NCI-H774 (cell line): ENCODE results near the gene PYGB.

Experiments
- DNase-seq: peaks from one replicate; lab custom pipeline; 2025; lab: John Stamatoyannopoulos, UW

Gene PYGB

DNA sequence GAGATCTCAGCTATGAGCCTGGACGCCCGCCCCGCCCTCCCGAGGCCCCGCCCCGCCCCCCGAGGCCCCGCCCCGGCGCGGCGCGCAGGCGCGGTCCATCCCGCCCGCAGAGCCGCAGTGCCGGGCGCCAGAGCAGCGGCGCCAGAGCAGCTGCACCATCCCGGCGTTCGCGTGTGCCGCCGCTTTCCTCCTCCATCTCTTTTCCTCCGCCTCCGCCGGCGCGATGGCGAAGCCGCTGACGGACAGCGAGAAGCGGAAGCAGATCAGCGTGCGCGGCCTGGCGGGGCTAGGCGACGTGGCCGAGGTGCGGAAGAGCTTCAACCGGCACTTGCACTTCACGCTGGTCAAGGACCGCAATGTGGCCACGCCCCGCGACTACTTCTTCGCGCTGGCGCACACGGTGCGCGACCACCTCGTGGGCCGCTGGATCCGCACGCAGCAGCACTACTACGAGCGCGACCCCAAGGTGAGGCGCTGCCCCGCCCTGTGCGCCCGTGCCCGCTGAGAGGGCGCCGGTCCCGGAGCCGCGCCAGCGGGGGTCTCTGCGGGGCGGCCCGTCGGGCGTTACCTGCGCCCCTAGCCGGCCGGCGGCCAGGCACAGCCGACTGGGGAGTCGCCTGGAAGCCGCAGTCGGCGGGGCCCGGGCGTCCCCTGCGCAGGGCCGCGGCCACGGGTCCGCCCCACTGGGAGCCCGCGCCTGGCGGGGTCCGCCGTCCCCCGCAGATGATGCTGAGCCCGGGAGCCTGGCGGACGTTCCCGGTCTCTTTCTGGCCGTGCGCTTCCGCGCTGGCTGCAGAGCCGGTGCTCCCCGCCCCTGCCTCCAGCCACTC is at the start of gene PYGB:
PYGB (plus strand) TSS at position 130 of the 830 bp plus-strand sequence; CDS start at position 224, 94 bp downstream.
- peak; percentile 70 for DNase-seq

GRCh38 chr20:25198663-25199383 is 49.1 kb upstream of the PYGB start:
- DNase-seq = no peak

DNA sequence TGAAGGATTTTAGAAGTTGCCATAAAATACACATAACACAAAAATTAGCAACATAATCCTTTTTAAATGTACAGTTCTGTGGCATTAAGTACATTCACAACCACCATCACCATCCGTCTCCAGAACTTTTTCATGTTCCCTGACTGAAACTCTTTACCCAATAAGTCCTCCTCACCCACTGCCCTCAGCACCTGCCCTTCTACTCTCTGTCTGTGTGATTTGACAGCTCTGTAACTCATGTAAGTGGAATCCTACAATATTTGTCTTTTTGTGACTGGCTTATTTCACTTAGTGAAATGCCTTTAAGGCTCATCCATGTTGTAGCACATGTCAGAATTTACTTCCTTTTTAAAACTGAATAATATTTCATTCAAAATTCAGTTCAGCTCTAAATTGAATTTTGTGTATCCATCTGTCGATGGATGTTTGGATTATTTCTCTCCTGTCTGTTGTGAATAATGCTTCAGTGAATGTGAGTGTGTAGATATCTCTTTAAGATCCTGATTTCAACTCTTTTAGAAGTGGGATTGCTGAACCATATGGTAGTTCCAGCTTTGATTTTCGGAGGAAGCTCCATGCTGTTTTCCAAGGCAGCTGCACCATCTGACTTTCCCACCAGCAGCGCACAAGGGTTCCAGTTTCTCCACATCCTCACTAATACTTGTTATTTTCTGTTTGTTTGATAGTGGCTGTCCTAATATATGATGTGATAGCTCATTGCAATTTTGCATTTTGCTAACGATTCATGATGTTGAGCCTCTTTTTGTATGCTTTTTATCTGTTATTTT is 48.2 kb upstream of the PYGB start:
- no peak for DNase-seq

DNA sequence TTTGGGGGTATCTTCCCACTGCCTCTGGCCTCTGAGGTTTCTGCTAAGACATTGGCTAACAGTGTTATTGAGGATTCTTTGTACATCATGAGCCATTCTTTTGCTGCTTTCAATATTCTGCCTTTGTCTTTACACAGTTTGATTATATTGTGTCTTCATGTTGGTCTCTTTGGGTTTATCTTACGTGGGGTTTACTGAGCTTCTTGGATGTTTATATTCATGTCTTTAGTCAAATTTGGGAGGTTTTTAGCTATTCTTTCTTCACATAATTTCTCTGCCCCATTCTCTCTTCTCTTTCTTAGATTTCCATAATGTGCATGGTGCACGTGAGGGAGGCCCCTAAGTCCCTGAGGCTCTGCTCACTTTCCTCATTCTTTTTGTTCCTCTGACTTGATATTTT is 44.8 kb upstream of the PYGB start:
- no peak for DNase-seq

DNA sequence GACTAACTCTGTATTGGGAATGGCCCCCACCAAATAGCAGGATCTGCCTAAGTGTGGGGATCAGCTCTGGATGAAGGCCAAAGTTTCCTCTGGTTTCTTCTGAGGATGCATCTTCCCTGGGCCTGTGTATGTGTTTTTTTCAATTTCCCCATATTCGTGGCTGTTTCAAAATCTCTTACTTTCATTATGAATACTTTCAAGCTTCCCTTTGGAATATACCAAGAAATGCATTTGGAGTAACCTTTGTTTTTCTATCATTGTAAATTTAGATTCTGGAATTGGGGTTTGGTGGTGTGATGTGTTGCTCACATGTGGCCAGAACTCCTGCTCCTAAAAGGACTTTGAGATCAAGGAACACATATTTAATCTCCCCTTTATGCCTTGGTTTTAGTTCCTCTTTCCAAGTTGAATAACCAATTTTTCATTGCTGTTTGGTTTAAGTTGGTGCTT is 44.0 kb upstream of the PYGB start:
- DNase-seq = no peak

- DNase-seq = no peak
Measured at GRCh38 chr20:25204550-25205276, 43.2 kb upstream of the PYGB start.

GRCh38 chr20:25205277-25206062 is 42.4 kb upstream of the PYGB start:
- DNase-seq = no peak

- no peak for DNase-seq
Measured at GRCh38 chr20:25206063-25206403, 41.9 kb upstream of the PYGB start.

GRCh38 chr20:25206548-25206947 is 41.3 kb upstream of the PYGB start:
- DNase-seq = no peak

- no peak for DNase-seq
Measured at GRCh38 chr20:25207149-25207959, 40.5 kb upstream of the PYGB start.

GRCh38 chr20:25207960-25208534 is 39.8 kb upstream of the PYGB start:
- DNase-seq = no peak

- no peak for DNase-seq
Measured at GRCh38 chr20:25209400-25209799, 38.5 kb upstream of the PYGB start.

- DNase-seq = no peak
Measured at GRCh38 chr20:25209911-25210310, 38.0 kb upstream of the PYGB start.

DNA sequence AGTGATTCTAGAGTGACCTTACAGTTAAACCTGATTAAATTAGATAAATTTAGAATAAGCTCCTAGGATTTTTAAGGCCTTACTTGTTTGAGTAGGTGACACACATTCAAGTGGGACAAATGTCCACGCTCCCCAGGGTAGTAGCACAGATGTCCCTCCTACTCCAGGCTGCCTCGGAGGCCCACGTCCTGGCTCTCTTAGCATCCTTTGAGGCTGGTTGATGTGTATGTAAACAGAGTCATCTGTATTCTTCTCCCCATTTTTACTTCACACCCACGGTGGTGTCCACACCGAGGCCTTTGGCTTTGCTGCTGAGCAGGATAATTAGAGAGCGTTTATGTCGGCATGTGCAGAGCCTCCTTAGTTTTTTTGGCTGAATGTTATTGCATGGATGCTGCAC is 36.6 kb upstream of the PYGB start:
- DNase-seq = no peak

- DNase-seq = no peak
Measured at GRCh38 chr20:25212242-25212641, 35.6 kb upstream of the PYGB start.

DNA sequence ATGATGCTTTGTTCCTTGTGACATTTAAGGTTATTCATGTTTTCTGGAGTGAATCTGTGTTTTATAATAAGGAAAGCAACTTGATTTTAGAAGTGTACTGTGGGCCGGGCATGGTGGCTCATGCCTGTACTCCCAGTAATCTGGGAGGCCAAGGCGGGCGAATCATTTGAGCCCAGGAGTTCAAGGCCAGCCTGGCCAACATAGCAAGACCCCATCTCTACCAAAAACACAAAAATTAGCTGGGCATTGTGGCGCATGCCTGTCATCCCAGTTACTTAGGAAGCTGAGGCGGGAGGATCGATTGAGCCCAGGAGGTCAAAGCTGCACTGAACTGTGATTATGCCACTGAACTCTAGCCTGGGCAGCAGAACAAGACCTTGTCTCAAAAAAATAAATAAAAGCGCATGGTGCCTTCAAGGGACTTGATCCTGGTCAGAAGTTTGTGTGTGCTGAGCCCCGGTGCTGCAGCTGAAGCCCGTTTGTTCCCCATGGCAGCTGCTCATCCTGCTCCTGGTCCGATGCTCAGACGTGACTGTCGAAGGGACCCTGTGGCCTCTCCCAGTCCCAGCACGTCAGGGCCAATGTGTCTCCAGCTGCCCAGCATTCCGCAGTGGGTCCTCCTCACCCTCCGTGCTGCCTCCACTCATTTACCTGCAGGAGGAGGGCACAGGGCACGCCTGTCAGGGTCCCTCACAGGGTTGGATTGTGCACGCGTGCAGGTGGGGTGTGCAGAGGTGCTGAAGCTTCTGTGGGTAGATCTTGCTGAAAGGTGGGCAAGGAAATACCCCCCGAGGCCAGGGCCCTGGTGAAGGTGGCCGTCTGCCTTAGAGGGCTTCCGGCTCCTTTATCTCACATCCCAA is 34.1 kb upstream of the PYGB start:
- no peak for DNase-seq

DNA sequence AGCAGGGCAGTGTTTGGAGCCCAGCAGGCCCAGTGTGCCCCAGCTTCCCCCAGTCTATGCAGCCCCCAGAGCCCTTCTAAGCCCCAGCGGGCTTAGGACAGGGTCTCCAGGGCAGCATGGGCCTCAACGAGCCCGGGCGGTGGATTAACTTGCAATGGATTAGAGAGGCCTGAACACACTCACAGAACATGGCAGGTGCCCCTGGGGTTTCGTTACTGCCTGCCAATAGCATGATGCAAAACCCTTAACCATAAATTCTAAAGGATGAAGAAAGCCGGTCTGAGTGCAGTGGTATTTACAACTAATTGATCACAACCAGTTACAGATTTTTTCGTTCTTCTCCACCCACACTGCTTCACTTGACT is 33.5 kb upstream of the PYGB start:
- no peak for DNase-seq

- DNase-seq = no peak
Measured at GRCh38 chr20:25214819-25215218, 33.1 kb upstream of the PYGB start.

GRCh38 chr20:25215521-25215920 is 32.4 kb upstream of the PYGB start:
- no peak for DNase-seq
